Liver (tissue), 9 donors: ENCODE results near the gene UBQLN3. TPM values are rescaled to one million over a fixed set of nuclear protein-coding genes. Genes with fewer than 3 reads are reported as not detected.

Experiments
- DNase-seq: peaks from one replicate; pipeline ENCODE4 v3.0.0-alpha.2; 2017; ENCODE audit warnings: low spot score
- H3K27ac ChIP-seq, 2 donors: one replicate each; pipeline ENCODE4 v1.7.0; 2013; ENCODE audit warnings: inconsistent platforms in 2 of 2, low read length in 2 of 2, control low read depth in 1 of 2, low read depth in 1 of 2, mild to moderate bottlenecking in 1 of 2
- H3K27me3 ChIP-seq, 4 donors: one replicate each; pipeline versions ENCODE4 v1.6.1 to v1.7.0; 2013; ENCODE audit warnings: low read length in 3 of 4, inconsistent platforms in 1 of 4, mild to moderate bottlenecking in 1 of 4, moderate library complexity in 1 of 4; ENCODE audit not compliant: control insufficient read depth in 4 of 4, insufficient read depth in 4 of 4
- H3K36me3 ChIP-seq, 4 donors: one replicate each; pipeline versions ENCODE4 v1.6.1 to v1.7.0; 2013; ENCODE audit warnings: low read length in 3 of 4, mild to moderate bottlenecking in 3 of 4, low read depth in 1 of 4, moderate library complexity in 1 of 4; ENCODE audit not compliant: control insufficient read depth in 4 of 4, insufficient read depth in 3 of 4
- H3K4me1 ChIP-seq, 4 donors: one replicate each; pipeline versions ENCODE4 v1.6.1 to v1.7.0; 2013; ENCODE audit warnings: low read length in 3 of 4, mild to moderate bottlenecking in 3 of 4, moderate library complexity in 1 of 4; ENCODE audit not compliant: control insufficient read depth in 4 of 4, insufficient read depth in 4 of 4
- H3K4me3 ChIP-seq, 3 donors: one replicate each; pipeline versions ENCODE4 v1.6.1 to v1.7.0; 2013; ENCODE audit warnings: low read length in 3 of 3, control low read depth in 1 of 3, low read depth in 1 of 3, mild to moderate bottlenecking in 1 of 3
- H3K9ac ChIP-seq, 2 donors: one replicate each; pipeline ENCODE4 v1.7.0; 2013; ENCODE audit warnings: low read length in 2 of 2, mild to moderate bottlenecking in 2 of 2, moderate library complexity in 2 of 2, control low read depth in 1 of 2, low read depth in 1 of 2
- H3K9me3 ChIP-seq, 4 donors: one replicate each; pipeline versions ENCODE4 v1.6.1 to v1.7.0; 2013; ENCODE audit warnings: low read length in 3 of 4; ENCODE audit not compliant: control insufficient read depth in 4 of 4
- ATF3 ChIP-seq: IDR thresholded peaks from 2 replicates; pipeline ENCODE4 v1.6.1; 2016; ENCODE audit warnings: antibody characterized with exemption
- CTCF ChIP-seq: fragments of 150-350 bp; IDR thresholded peaks from 2 replicates; pipeline ENCODE4 v1.5.1; 2017; ENCODE audit warnings: improper control_type of control experiment, low read depth, low read length; ENCODE audit not compliant: missing input control
- FOXA1 ChIP-seq: IDR thresholded peaks from 2 replicates; pipeline ENCODE4 v1.6.1; 2016; ENCODE audit warnings: antibody characterized with exemption
- FOXA2 ChIP-seq: IDR thresholded peaks from 2 replicates; pipeline ENCODE4 v1.6.1; 2016; ENCODE audit warnings: antibody characterized with exemption
- GABPA ChIP-seq, 2 donors: IDR thresholded peaks in 1 of 2; conservative IDR thresholded peaks in 1 of 2; 2 replicates each; pipeline ENCODE4 v1.6.1; 2016; ENCODE audit warnings: antibody characterized with exemption in 2 of 2, mild to moderate bottlenecking in 1 of 2, moderate library complexity in 1 of 2
- HNF4A ChIP-seq, 2 donors: conservative IDR thresholded peaks; 2 replicates each; pipeline ENCODE4 v1.6.1; 2016; ENCODE audit warnings: antibody characterized with exemption in 2 of 2, mild to moderate bottlenecking in 2 of 2
- HNF4G ChIP-seq: IDR thresholded peaks from 2 replicates; pipeline ENCODE4 v1.6.1; 2016; ENCODE audit warnings: antibody characterized with exemption
- JUND ChIP-seq, 2 donors: IDR thresholded peaks; 2 replicates each; pipeline ENCODE4 v1.6.1; 2016; ENCODE audit warnings: antibody characterized with exemption in 2 of 2
- NR2F2 ChIP-seq: IDR thresholded peaks from 2 replicates; pipeline ENCODE4 v1.6.1; 2016; ENCODE audit warnings: antibody characterized with exemption
- RAD21 ChIP-seq, 2 donors: IDR thresholded peaks; 2 replicates each; pipeline ENCODE4 v1.6.1; 2016; ENCODE audit warnings: antibody characterized with exemption in 2 of 2, mild to moderate bottlenecking in 2 of 2
- REST ChIP-seq: IDR thresholded peaks from 2 replicates; pipeline ENCODE4 v1.6.1; 2016; ENCODE audit warnings: antibody characterized with exemption, mild to moderate bottlenecking
- RXRA ChIP-seq, 2 donors: IDR thresholded peaks; 2 replicates each; pipeline ENCODE4 v1.6.1; 2017 to 2018; ENCODE audit warnings: antibody characterized with exemption in 2 of 2, mild to moderate bottlenecking in 1 of 2
- SP1 ChIP-seq: IDR thresholded peaks from 2 replicates; pipeline ENCODE4 v1.6.1; 2018; ENCODE audit warnings: antibody characterized with exemption, mild to moderate bottlenecking
- TAF1 ChIP-seq: conservative IDR thresholded peaks from 2 replicates; pipeline ENCODE4 v1.6.1; 2016; ENCODE audit warnings: antibody characterized with exemption, mild to moderate bottlenecking
- YY1 ChIP-seq: IDR thresholded peaks from 2 replicates; pipeline ENCODE4 v1.6.1; 2016; ENCODE audit warnings: antibody characterized with exemption, mild to moderate bottlenecking
- WGBS: extraction: QIAGEN DNeasy Blood & Tissue Kit; methylation state at CpG from one replicate; pipeline ENCODE4 v1.1.7; 2013; 5-methylcytosine and 5-hydroxymethylcytosine counted together
- polyA plus RNA-seq, 2 donors: library from polyadenylated mRNA; stranded (reverse) in 1 of 2; unstranded in 1 of 2; fragments of 200-250 nt in 1 of 2; fragments of >200 nt in 1 of 2; fragmentation: Nextera tagmentation in 1 of 2; extraction: Ambion mirVana in 1 of 2; gene quantifications; one replicate each; pipeline versions ENCODE4 v1.2.1 to v1.2.3, GENCODE V29; 2013 to 2015
- total RNA-seq, 2 donors: library from RNA; depleted of rRNA; stranded (reverse); fragments of >200 nt; gene quantifications; one replicate each; pipeline ENCODE4 v1.2.3, GENCODE V29; 2014
- TF ChIP-seq, protein P1 (sequence below): IDR thresholded peaks from 2 replicates; pipeline ENCODE4 v1.6.1; 2016; ENCODE audit warnings: antibody characterized with exemption
- TF ChIP-seq, protein P2 (sequence below): IDR thresholded peaks from 2 replicates; pipeline ENCODE4 v1.6.1; 2016; ENCODE audit warnings: antibody characterized with exemption
- donor health status: healthy.
- donor health status: healthy.
- donor health status: healthy.
- donor health status: healthy.
- donor health status: healthy.

UBQLN3 gene
- total and polyA plus RNA-seq, 4 donors, result 0.09 to 0.33 TPM; not detected in 2

DNA sequence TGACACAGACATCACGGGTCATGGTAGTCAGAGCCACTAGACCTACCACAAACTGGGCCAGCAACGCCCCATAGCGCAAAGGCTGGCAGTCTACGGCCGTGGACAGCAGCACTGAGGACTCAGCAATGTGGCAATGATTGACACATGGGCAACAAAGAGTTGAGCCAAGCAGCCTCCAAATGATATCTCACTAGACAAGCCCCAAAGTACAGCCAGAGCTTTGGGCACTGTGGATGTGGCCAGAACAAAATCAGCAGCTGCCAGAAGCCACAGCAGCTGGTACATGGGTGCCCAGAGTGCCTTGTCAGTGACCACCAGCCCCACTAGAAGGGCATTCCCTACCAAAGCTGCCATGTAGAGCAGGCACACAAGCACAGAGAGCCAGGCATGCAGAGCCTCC is 18.0 kb upstream of the UBQLN3 start:
- WGBS, result 92% methylated on average over 5 of the region's 5 CpGs
- Histone ChIP-seq H3K36me3 (no peaks in the 10 kb centered on the region), H3K9ac (no peak overlapping the region), H3K27ac (no peak overlapping the region), H3K9me3 (no peaks in the 10 kb centered on the region), H3K4me3 (no peak overlapping the region), H3K4me1 (no peaks in the 10 kb centered on the region), H3K27me3 (no peaks in the 10 kb centered on the region)
- no peak for DNase-seq
- TF ChIP-seq SP1, result no peak
- TF ChIP-seq, protein P1, sequence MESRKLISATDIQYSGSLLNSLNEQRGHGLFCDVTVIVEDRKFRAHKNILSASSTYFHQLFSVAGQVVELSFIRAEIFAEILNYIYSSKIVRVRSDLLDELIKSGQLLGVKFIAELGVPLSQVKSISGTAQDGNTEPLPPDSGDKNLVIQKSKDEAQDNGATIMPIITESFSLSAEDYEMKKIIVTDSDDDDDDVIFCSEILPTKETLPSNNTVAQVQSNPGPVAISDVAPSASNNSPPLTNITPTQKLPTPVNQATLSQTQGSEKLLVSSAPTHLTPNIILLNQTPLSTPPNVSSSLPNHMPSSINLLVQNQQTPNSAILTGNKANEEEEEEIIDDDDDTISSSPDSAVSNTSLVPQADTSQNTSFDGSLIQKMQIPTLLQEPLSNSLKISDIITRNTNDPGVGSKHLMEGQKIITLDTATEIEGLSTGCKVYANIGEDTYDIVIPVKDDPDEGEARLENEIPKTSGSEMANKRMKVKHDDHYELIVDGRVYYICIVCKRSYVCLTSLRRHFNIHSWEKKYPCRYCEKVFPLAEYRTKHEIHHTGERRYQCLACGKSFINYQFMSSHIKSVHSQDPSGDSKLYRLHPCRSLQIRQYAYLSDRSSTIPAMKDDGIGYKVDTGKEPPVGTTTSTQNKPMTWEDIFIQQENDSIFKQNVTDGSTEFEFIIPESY, result no peak
- TF ChIP-seq HNF4G, result no peak
- no peak for TF ChIP-seq REST
- no peak for TF ChIP-seq NR2F2
- no peak for TF ChIP-seq FOXA1
- TF ChIP-seq, protein P2, sequence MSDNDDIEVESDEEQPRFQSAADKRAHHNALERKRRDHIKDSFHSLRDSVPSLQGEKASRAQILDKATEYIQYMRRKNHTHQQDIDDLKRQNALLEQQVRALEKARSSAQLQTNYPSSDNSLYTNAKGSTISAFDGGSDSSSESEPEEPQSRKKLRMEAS, result no peak
- no peak for TF ChIP-seq ATF3
- TF ChIP-seq JUND (IDR thresholded peaks at IDR 0.05), result no peak
- TF ChIP-seq RAD21 (IDR thresholded peaks at IDR 0.05), result no peak
- no peak for TF ChIP-seq YY1
- no peak for TF ChIP-seq HNF4A (conservative IDR thresholded peaks at IDR 0.05)
- TF ChIP-seq RXRA (IDR thresholded peaks at IDR 0.05), result no peak
- no peak for TF ChIP-seq GABPA (IDR thresholded peaks at IDR 0.05 in 1 of 2, conservative IDR thresholded peaks at IDR 0.05 in 1 of 2)
- no peak for TF ChIP-seq TAF1
- no peak for TF ChIP-seq CTCF
- TF ChIP-seq FOXA2, result no peak

DNA sequence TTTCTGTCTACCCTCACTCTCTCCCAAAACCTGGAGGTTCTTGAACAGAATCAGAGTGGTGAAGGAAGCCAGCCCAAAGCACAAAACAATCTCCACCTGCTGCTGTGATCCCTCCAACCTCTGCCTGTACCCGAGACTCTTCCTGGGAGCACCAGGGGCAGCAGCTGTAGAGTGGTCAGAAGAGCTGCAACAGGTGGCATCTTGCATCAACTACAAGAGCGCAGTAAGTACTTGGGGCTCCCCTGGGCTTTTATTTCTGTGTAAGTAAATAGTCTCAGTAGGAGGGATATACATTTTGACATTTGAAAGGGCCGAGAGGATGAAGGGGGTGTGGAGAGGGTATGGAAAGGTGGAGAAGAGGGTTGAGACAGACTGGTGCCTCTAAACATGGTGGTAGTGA is 15.0 kb upstream of the UBQLN3 start:
- TF ChIP-seq FOXA1 (no peak), RAD21 (IDR thresholded peaks at IDR 0.05) (no peak), CTCF (no peak), TAF1 (no peak), NR2F2 (no peak), HNF4A (conservative IDR thresholded peaks at IDR 0.05) (no peak)
- TF ChIP-seq, protein P1, result no peak
- WGBS, result 78% methylated on average over 3 of the region's 3 CpGs
- no peak for DNase-seq
- H3K4me1 ChIP-seq, result no peaks in the 10 kb centered on the region
- no peak overlapping the region for H3K27ac ChIP-seq
- H3K4me3 ChIP-seq, result no peak overlapping the region
- no peaks in the 10 kb centered on the region for H3K27me3 ChIP-seq
- H3K9me3 ChIP-seq, result no peaks in the 10 kb centered on the region
- H3K36me3 ChIP-seq, result no peaks in the 10 kb centered on the region
- no peak overlapping the region for H3K9ac ChIP-seq
